ENCODE measurements around the gene JAZF1.

DNA sequence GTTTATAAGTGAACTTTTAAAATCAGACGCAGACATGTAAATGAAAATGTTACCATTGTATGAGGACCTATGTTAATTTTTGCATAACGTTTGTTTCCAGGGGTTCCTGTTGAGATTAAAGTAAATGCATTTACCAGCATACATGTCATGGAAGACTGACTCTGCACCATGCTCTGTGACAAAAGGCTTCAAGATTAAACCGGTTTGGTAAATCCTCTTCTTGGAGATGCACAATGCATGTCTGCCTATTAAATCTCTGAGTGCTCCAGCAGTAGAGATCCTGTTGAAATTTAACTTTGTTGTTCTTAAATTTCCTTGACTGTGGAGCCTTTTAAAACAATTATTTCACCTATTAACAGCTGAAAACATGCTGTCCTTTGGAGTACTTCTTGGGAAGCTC, 36.5 kb upstream of the JAZF1 start:
- no peak for TF ChIP-seq EZH2 (IDR thresholded peaks at IDR 0.05; ENCODE audit: low read depth)
- TF ChIP-seq, protein P1, sequence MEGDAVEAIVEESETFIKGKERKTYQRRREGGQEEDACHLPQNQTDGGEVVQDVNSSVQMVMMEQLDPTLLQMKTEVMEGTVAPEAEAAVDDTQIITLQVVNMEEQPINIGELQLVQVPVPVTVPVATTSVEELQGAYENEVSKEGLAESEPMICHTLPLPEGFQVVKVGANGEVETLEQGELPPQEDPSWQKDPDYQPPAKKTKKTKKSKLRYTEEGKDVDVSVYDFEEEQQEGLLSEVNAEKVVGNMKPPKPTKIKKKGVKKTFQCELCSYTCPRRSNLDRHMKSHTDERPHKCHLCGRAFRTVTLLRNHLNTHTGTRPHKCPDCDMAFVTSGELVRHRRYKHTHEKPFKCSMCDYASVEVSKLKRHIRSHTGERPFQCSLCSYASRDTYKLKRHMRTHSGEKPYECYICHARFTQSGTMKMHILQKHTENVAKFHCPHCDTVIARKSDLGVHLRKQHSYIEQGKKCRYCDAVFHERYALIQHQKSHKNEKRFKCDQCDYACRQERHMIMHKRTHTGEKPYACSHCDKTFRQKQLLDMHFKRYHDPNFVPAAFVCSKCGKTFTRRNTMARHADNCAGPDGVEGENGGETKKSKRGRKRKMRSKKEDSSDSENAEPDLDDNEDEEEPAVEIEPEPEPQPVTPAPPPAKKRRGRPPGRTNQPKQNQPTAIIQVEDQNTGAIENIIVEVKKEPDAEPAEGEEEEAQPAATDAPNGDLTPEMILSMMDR (conservative IDR thresholded peaks at IDR 0.05) = no peak

All from PC-9 (cell line).